Activated T-cell treated with anti-CD3 and anti-CD28 coated beads for 24 hours (primary cell): ENCODE measurements around the gene STUM.

ENCODE experiments used
- DNase-seq: peaks from one replicate; pipeline ENCODE4 v3.0.0-alpha.2; 2020; ENCODE audit warnings: low read depth

The STUM gene

GRCh38 chr1:226534098-226534497 is 14.5 kb upstream of the STUM start:
- no peak for DNase-seq

GRCh38 chr1:226534645-226535044 is 13.9 kb upstream of the STUM start:
- no peak for DNase-seq

- DNase-seq = no peak
These were observed 12.9 kb upstream of the STUM start for GRCh38 chr1:226535666-226536065.

GRCh38 chr1:226541231-226541630 is 7.3 kb upstream of the STUM start:
- no peak for DNase-seq

GRCh38 chr1:226541631-226542622 is 6.6 kb upstream of the STUM start:
- DNase-seq = no peak

- no peak for DNase-seq
These were observed 5.9 kb upstream of the STUM start for GRCh38 chr1:226542623-226543103.

- no peak for DNase-seq
These were observed 2.5 kb upstream of the STUM start for GRCh38 chr1:226545836-226546596.

- no peak for DNase-seq
These were observed 1.6 kb upstream of the STUM start for GRCh38 chr1:226546926-226547325.

GRCh38 chr1:226547754-226548191 is 791 bp upstream of the STUM start:
- DNase-seq = peak; percentile 53

GRCh38 chr1:226549094-226549936 is 751 bp downstream of the STUM start:
- DNase-seq = peak; percentile 1

- peak; percentile 2 for DNase-seq
These were observed 1.5 kb downstream of the STUM start for GRCh38 chr1:226549937-226550671.

- DNase-seq = no peak
These were observed 2.1 kb downstream of the STUM start for GRCh38 chr1:226550672-226551041.

GRCh38 chr1:226551299-226551698 is 2.7 kb downstream of the STUM start:
- no peak for DNase-seq

GRCh38 chr1:226552061-226552460 is 3.5 kb downstream of the STUM start:
- DNase-seq = no peak

GRCh38 chr1:226553266-226553923 is 4.8 kb downstream of the STUM start:
- no peak for DNase-seq

- DNase-seq = no peak
These were observed 5.3 kb downstream of the STUM start for GRCh38 chr1:226553924-226554282.

- no peak for DNase-seq
These were observed 6.5 kb downstream of the STUM start for GRCh38 chr1:226555092-226555491.

- DNase-seq = no peak
These were observed 8.9 kb downstream of the STUM start for GRCh38 chr1:226557424-226557823.

GRCh38 chr1:226558036-226558650 is 9.6 kb downstream of the STUM start:
- no peak for DNase-seq

GRCh38 chr1:226560243-226560642 is 11.7 kb downstream of the STUM start:
- DNase-seq = no peak
